Peyer's patch (tissue), 4 donors: ENCODE results near the gene SASH1. TPM values are rescaled to one million over a fixed set of nuclear protein-coding genes. Genes with fewer than 3 reads are reported as not detected.
A peak's percentile ranks its signal among the peaks of the same experiment; 100 is the strongest.

Experiments
- DNase-seq, 3 donors: peaks; one replicate each; pipeline ENCODE4 v3.0.0-alpha.2; 2017 to 2019
- H3K27ac ChIP-seq, 4 donors: fragments of 200-600 bp; sonication (generic); one replicate each; pipeline ENCODE4 v1.5.1; 2016 to 2019
- H3K27me3 ChIP-seq, 2 donors: fragments of 200-600 bp; sonication (generic); one replicate each; pipeline ENCODE4 v1.5.1; 2019
- H3K36me3 ChIP-seq, 3 donors: fragments of 200-600 bp; sonication (generic); one replicate each; pipeline ENCODE4 v1.5.1; 2016 to 2019
- H3K4me1 ChIP-seq, 4 donors: fragments of 200-600 bp; sonication (generic); one replicate each; pipeline ENCODE4 v1.5.1; 2016 to 2019
- H3K4me3 ChIP-seq, 4 donors: fragments of 200-600 bp; sonication (generic); 1 replicate in 3 of 4; 2 replicates in 1 of 4; pipeline ENCODE4 v1.5.1; 2016 to 2019; ENCODE audit warnings: mild to moderate bottlenecking in 1 of 4
- H3K9me3 ChIP-seq, 4 donors: fragments of 200-600 bp; sonication (generic); one replicate each; pipeline ENCODE4 v1.5.1; 2016 to 2019; ENCODE audit warnings: mild to moderate bottlenecking in 1 of 4
- POLR2A ChIP-seq, 2 donors: fragments of 450-650 bp; IDR thresholded peaks; one replicate each; pipeline ENCODE4 v1.5.1; 2017; ENCODE audit warnings: antibody characterized with exemption in 2 of 2, mild to moderate bottlenecking in 2 of 2, moderate library complexity in 2 of 2
- total RNA-seq, 4 donors: library from RNA; depleted of rRNA; stranded (reverse); fragments of >200 nt; gene quantifications; one replicate each; pipeline ENCODE4 v1.1.0, GENCODE V29; 2016
- TF ChIP-seq, protein P1 (sequence below), 6 experiments: fragments of 450-650 bp in 4 of 6; fragments of 200-600 bp in 2 of 6; sonication (generic) in 1 of 6; IDR thresholded peaks; one replicate each; pipeline ENCODE4 v1.5.1; 2017 to 2019; ENCODE audit warnings: antibody characterized with exemption in 6 of 6, mild to moderate bottlenecking in 3 of 6, moderate library complexity in 1 of 6

The SASH1 gene
- total RNA-seq, 4 donors from 2014 or later = 17.2 to 141 (median 38.1) TPM

DNA sequence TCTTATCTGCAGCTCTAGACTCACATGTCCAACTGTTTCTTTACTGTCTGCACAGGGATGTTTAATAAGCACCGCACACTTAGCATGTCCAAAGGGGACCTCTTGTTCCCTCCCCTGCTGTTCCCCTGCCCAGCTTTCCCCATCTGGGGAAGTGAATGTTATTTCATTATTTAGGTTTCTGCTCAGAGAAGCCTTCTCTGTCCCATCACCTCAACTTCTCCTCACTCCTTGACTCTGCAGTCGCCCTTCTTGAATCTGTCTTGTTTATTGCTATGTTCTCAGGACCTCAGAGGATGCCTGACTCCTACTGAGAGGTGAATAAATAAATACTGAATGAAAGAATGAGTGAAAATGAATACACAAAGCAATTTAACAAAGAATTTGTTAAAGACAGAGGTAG, 121.0 kb downstream of the SASH1 start:
- Histone ChIP-seq H3K4me3 (no peak overlapping the region), H3K27me3 (no peaks in the 10 kb centered on the region), H3K36me3 (no peaks in the 10 kb centered on the region), H3K9me3 (no peaks in the 10 kb centered on the region), H3K4me1 (peaks cover 0 to 13% (median 0%) of the 10 kb centered on the region in 4 donors), H3K27ac (no peak overlapping the region)
- TF ChIP-seq, protein P1, sequence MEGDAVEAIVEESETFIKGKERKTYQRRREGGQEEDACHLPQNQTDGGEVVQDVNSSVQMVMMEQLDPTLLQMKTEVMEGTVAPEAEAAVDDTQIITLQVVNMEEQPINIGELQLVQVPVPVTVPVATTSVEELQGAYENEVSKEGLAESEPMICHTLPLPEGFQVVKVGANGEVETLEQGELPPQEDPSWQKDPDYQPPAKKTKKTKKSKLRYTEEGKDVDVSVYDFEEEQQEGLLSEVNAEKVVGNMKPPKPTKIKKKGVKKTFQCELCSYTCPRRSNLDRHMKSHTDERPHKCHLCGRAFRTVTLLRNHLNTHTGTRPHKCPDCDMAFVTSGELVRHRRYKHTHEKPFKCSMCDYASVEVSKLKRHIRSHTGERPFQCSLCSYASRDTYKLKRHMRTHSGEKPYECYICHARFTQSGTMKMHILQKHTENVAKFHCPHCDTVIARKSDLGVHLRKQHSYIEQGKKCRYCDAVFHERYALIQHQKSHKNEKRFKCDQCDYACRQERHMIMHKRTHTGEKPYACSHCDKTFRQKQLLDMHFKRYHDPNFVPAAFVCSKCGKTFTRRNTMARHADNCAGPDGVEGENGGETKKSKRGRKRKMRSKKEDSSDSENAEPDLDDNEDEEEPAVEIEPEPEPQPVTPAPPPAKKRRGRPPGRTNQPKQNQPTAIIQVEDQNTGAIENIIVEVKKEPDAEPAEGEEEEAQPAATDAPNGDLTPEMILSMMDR (IDR thresholded peaks at IDR 0.05) = no peak
- no peak for TF ChIP-seq POLR2A (IDR thresholded peaks at IDR 0.05)
- DNase-seq = no peak

DNA sequence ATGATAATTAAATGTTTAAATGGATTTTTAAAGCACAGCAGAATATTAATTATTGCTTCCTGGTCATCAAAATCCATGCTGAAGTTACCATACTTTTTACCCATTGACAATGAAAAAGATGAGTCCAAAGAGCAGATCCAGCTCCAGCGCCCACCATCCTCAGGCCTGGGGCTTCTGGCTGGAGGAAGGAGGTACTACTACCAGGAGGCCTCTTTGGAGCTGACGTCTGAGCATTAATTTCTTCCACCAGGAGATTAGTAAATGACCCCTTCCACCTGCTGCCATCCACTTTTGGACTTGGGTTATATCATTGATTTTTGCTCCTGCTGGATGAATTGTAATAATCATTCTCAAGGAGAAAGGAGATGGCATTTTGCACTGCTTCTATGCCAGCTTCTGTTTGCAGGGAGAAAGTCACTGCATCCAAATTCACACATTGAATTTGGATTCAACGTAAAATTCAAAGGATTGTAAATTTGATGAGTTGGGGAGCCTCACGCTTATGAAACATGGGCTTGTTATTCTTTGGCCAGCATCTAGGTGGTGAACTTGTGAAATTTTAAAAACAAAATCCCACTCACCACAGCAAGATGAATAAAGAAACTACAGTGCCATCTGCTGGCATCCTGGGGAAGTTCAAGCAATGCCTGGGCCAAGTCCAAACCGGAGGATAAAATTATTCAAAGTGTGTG, 121.8 kb downstream of the SASH1 start:
- no peak overlapping the region for H3K4me3 ChIP-seq
- H3K27ac ChIP-seq = no peak overlapping the region
- no peaks in the 10 kb centered on the region for H3K36me3 ChIP-seq
- H3K27me3 ChIP-seq = no peaks in the 10 kb centered on the region
- peak; percentile 47 to 80 (median 56) for DNase-seq
- no peak for TF ChIP-seq POLR2A (IDR thresholded peaks at IDR 0.05)
- TF ChIP-seq, protein P1 (IDR thresholded peaks at IDR 0.05) = peak; percentile 60 to 91 (median 87)
- no peaks in the 10 kb centered on the region for H3K9me3 ChIP-seq
- peaks cover 0 to 13% (median 0%) of the 10 kb centered on the region in 4 donors for H3K4me1 ChIP-seq

DNA sequence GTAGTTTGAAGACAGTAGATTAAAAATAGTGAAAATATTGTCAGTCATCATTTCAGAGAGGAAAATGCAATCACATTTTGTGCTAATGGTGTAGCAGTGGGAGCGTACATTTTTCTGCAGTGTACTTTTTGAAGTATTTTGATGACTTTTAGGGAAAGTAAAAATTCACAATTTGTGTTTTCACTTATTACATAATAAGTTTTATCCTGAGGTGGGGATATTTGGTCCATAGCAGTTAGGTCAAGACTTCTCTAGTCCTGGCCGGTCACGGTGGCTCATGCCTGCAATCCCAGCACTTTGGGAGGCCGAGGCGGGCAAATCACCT, 122.3 kb downstream of the SASH1 start:
- no peaks in the 10 kb centered on the region for H3K9me3 ChIP-seq
- no peaks in the 10 kb centered on the region for H3K27me3 ChIP-seq
- H3K27ac ChIP-seq = no peak overlapping the region
- DNase-seq = no peak
- no peak overlapping the region for H3K4me3 ChIP-seq
- H3K4me1 ChIP-seq = peaks cover 0 to 13% (median 0%) of the 10 kb centered on the region in 4 donors
- no peak for TF ChIP-seq POLR2A (IDR thresholded peaks at IDR 0.05)
- TF ChIP-seq, protein P1 (IDR thresholded peaks at IDR 0.05) = no peak
- no peaks in the 10 kb centered on the region for H3K36me3 ChIP-seq

DNA sequence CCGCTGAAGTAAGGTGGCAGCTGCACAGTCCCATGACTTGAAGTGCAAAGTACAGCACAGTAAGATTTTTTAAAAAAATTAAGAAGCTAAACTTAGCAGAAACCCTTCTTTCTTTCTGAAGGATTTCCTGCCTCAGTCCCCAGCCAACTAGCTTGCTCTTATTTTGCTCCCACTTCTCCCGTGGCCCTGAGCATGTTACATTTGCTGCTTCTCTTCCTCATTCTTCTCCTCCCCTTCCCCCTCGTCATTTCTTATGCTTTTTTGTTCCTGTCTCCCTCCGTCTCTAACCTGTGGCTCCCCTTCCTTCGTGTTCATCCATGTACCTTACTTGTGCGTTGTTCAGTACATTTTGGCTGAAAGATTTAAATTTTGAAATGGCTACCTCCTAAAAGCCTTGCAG, 123.0 kb downstream of the SASH1 start:
- Histone ChIP-seq H3K4me1 (peaks cover 0 to 13% (median 0%) of the 10 kb centered on the region in 4 donors), H3K9me3 (no peaks in the 10 kb centered on the region), H3K27ac (peak overlapping the region in 1 of 4 donors; percentile 34), H3K27me3 (no peaks in the 10 kb centered on the region), H3K4me3 (no peak overlapping the region), H3K36me3 (no peaks in the 10 kb centered on the region)
- TF ChIP-seq POLR2A (IDR thresholded peaks at IDR 0.05) = no peak
- TF ChIP-seq, protein P1 (IDR thresholded peaks at IDR 0.05) = no peak
- DNase-seq = no peak

DNA sequence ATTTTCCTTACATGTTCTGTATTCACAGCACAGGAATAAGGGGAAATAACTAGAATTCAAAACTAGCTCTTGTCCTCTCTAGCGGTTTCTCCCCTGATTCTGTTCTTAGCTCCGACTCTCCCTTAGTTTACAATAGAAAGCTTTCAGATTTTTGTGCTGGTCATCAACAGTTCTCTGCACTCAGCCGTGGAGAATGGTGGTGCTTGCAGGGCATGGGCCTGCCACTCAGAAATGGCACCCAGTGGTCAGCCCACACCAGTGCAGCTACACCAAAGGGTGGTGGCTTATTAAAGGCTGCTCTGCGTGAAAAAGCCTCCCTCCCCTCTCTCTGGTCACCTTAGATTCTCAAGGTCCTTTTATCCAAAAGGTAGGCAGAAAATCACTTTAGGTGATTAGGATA, 123.5 kb downstream of the SASH1 start:
- H3K36me3 ChIP-seq = no peaks in the 10 kb centered on the region
- DNase-seq = no peak
- peak overlapping the region in 1 of 4 donors; percentile 34 for H3K27ac ChIP-seq
- no peaks in the 10 kb centered on the region for H3K27me3 ChIP-seq
- H3K4me3 ChIP-seq = no peak overlapping the region
- H3K4me1 ChIP-seq = peaks cover 0 to 13% (median 0%) of the 10 kb centered on the region in 4 donors
- H3K9me3 ChIP-seq = no peaks in the 10 kb centered on the region
- TF ChIP-seq POLR2A (IDR thresholded peaks at IDR 0.05) = no peak
- TF ChIP-seq, protein P1 (IDR thresholded peaks at IDR 0.05) = no peak
